Measurements from ENCODE around the gene SCN11A.

GRCh38 chr3:39097716-39098472 lies 46.1 kb upstream of the SCN11A start:
- TF ChIP-seq TAF1 (IDR thresholded peaks at IDR 0.05; ENCODE audit: borderline replicate concordance, insufficient read depth, low read length) (no peak), SIN3A (IDR thresholded peaks at IDR 0.05; ENCODE audit: borderline replicate concordance, insufficient read depth, low read length) (no peak), POLR2AphosphoS5 (IDR thresholded peaks at IDR 0.05; ENCODE audit: low read depth, low read length) (no peak), REST (IDR thresholded peaks at IDR 0.05; ENCODE audit: insufficient read depth in 1 of 2, low read depth in 2 of 2, low read length in 2 of 2) (no peak), FOXP2 (optimal IDR thresholded peaks at IDR 0.05; ENCODE audit: borderline replicate concordance, extremely low read depth, extremely low read length, insufficient read depth) (no peak)

All from PFSK-1 (cell line).